K562 (cell line): ENCODE results near the gene PDE6B. TPM values are rescaled to one million over a fixed set of nuclear protein-coding genes. Genes with fewer than 3 reads are reported as not detected.

Source experiments
- ATAC-seq: fragments of 200-7000 bp; cut with Tn5 transposase; 3 replicates; pipeline ENCODE4 v1.9.1; 2020; ENCODE audit warnings: moderate library complexity
- Bru-seq: library from RNA; stranded (reverse); fragments of 400-500 nt; gene quantifications from one replicate; lab custom pipeline; 2021; lab: Mats Ljungman, UMichigan
- BruChase-seq, 2 experiments: library from RNA; stranded (reverse); fragments of 400-500 nt; gene quantifications; one replicate each; lab custom pipeline; 2021; lab: Mats Ljungman, UMichigan
- BruUV-seq: library from RNA; stranded (reverse); fragments of 400-500 nt; replicated peaks from 2 replicates; lab custom pipeline; 2021; lab: Mats Ljungman, UMichigan
- CTCF ChIA-PET: fragments of 300-600 bp; formaldehyde crosslinking; extraction: SDS; loops from one replicate; lab custom pipeline; 2021; ENCODE audit warnings: low intra/inter-chr PET ratio; lab: Yijun Ruan, JAX
- POLR2A ChIA-PET: fragments of 300-600, 350-650 bp; sonication (Branson Sonifier 250); formaldehyde crosslinking; extraction: SDS; loops from one replicate; lab custom pipeline; 2021; ENCODE audit warnings: antibody characterized with exemption, inconsistent platforms; lab: Yijun Ruan, JAX
- DNase-seq, 4 experiments: peaks; one replicate each; pipeline versions ENCODE4 v3.0.0 to v3.0.0-alpha.2; 2011 to 2018; ENCODE audit warnings: low spot score in 3 of 4, mixed read lengths in 3 of 4; ENCODE audit errors: extremely low read depth in 1 of 4
- FAIRE-seq: peaks from 2 replicates; lab custom pipeline; 2011; peaks lifted over from hg19 to GRCh38; lab: Jason Lieb, UNC
- H2AFZ ChIP-seq: 2 replicates; pipeline ENCODE4 v1.6.0; 2011; ENCODE audit warnings: low read depth, low read length, control low read depth, inconsistent platforms
- H3K27ac ChIP-seq: fragments of 200-600 bp; 3 replicates; pipeline ENCODE4 v1.8.0; 2011; ENCODE audit warnings: low read depth, mild to moderate bottlenecking, control low read depth, inconsistent platforms, low read length, moderate library complexity, mixed read lengths; ENCODE audit errors: extremely low read depth
- H3K27me3 ChIP-seq, 2 experiments: fragments of 300-600 bp in 1 of 2; 2 replicates in 1 of 2; 3 replicates in 1 of 2; pipeline versions ENCODE4 v1.6.0 to v1.8.0; 2011; ENCODE audit warnings: inconsistent platforms in 2 of 2, low read length in 2 of 2, mild to moderate bottlenecking in 1 of 2, mixed read lengths in 1 of 2, moderate library complexity in 1 of 2; ENCODE audit not compliant: control insufficient read depth in 2 of 2, insufficient read depth in 2 of 2
- H3K36me3 ChIP-seq: fragments of 300-600 bp; 3 replicates; pipeline ENCODE4 v1.8.0; 2011; ENCODE audit warnings: mild to moderate bottlenecking, low read length, inconsistent platforms; ENCODE audit not compliant: control insufficient read depth, insufficient read depth
- H3K4me1 ChIP-seq, 2 experiments: fragments of 200-600 bp in 1 of 2; replicated peaks in 1 of 2; 2 replicates in 1 of 2; 3 replicates in 1 of 2; pipeline versions ENCODE4 v1.5.1 to v1.8.0; 2011; ENCODE audit warnings: inconsistent platforms in 2 of 2, low read length in 2 of 2, mild to moderate bottlenecking in 1 of 2, mixed read lengths in 1 of 2, moderate library complexity in 1 of 2; ENCODE audit not compliant: control insufficient read depth in 2 of 2, insufficient read depth in 2 of 2
- H3K4me2 ChIP-seq: 2 replicates; pipeline ENCODE4 v1.6.1; 2011; ENCODE audit warnings: low read length, control low read depth, inconsistent platforms, mixed read lengths; ENCODE audit not compliant: insufficient read depth
- H3K4me3 ChIP-seq: fragments of 200-600 bp; sonication (generic), shearing (Covaris generic); 2 replicates; pipeline ENCODE4 v1.5.1; 2016; ENCODE audit warnings: control low read depth, inconsistent platforms
- H3K79me2 ChIP-seq: fragments of 200-600 bp; 3 replicates; pipeline ENCODE4 v1.8.0; 2011; ENCODE audit warnings: low read length, inconsistent platforms; ENCODE audit not compliant: control insufficient read depth, insufficient read depth
- H3K9ac ChIP-seq, 2 experiments: 2 replicates each; pipeline versions ENCODE4 v1.6.0 to v1.6.1; 2011; ENCODE audit warnings: low read depth in 2 of 2, low read length in 2 of 2, control low read depth in 1 of 2, inconsistent platforms in 1 of 2, mild to moderate bottlenecking in 1 of 2, mixed read lengths in 1 of 2; ENCODE audit not compliant: insufficient read depth in 1 of 2
- H3K9me1 ChIP-seq: one replicate; pipeline ENCODE4 v1.6.0; 2011; ENCODE audit warnings: inconsistent platforms, mild to moderate bottlenecking, low read length, moderate library complexity; ENCODE audit not compliant: control insufficient read depth, insufficient read depth
- H3K9me3 ChIP-seq: replicated peaks from 2 replicates; pipeline ENCODE4 v1.5.1; 2011; ENCODE audit warnings: low read depth, low read length, inconsistent platforms; ENCODE audit not compliant: control insufficient read depth, insufficient read depth
- H4K20me1 ChIP-seq: replicated peaks from 2 replicates; pipeline ENCODE4 v1.6.1; 2011; ENCODE audit warnings: low read length, inconsistent platforms, mixed read lengths; ENCODE audit not compliant: control insufficient read depth, insufficient read depth
- KLF16 ChIP-seq: IDR thresholded peaks from 2 replicates; pipeline ENCODE4 v1.6.1; 2016; ENCODE audit warnings: antibody characterized with exemption
- WGBS: fragments of 100-300 bp; shearing (Covaris generic); methylation state at CpG from one replicate; pipeline ENCODE4 v1.1.6; 2016; ENCODE audit warnings: low coverage, mixed read lengths; ENCODE audit not compliant: insufficient coverage; ENCODE audit errors: missing lambda C conversion rate; 5-methylcytosine and 5-hydroxymethylcytosine counted together
- in situ Hi-C: fragments of 300-500 bp; cut with MboI; formaldehyde crosslinking; loops from 4 replicates; pipeline ENCODE4 v1.15.0; 2018; ENCODE audit warnings: inconsistent platforms, mixed read lengths
- intact Hi-C: fragments of 100-400 bp; cut with micrococcal nuclease; formaldehyde crosslinking; loops from 2 replicates; pipeline ENCODE4 v1.14.2; 2022
- long read RNA-seq, 3 experiments: library from polyadenylated mRNA in 2 of 3; library from RNA in 1 of 3; unstranded in 2 of 3; stranded (forward) in 1 of 3; transcript quantifications; one replicate each; pipeline ENCODE4 v2.0.0, GENCODE V29; 2019 to 2022
- polyA minus RNA-seq, 3 experiments: library from RNA; depleted of rRNA, polyadenylated mRNA; stranded (reverse); fragments of >200 nt; gene quantifications; 2 replicates each; pipeline ENCODE4 v1.2.3, GENCODE V29; 2011
- polyA plus RNA-seq, 8 experiments: library from polyadenylated mRNA; depleted of rRNA in 4 of 8; stranded (reverse) in 5 of 8; unstranded in 3 of 8; fragments of >200 nt; fragmentation: Nextera tagmentation in 2 of 8; fragmentation: Illumina TruSeq in 1 of 8; extraction: Ambion mirVana in 2 of 8; extraction: Trizol in 1 of 8; gene quantifications; 2 replicates each; pipeline versions ENCODE4 v1.2.1 to v1.2.3, GENCODE V29; 2011 to 2014; ENCODE audit warnings: inconsistent platforms in 1 of 8, missing spikeins in 1 of 8
- total RNA-seq, 7 experiments: library from RNA; depleted of rRNA in 6 of 7; stranded (reverse); fragments of >200 nt in 6 of 7; fragmentation: Illumina TruSeq in 2 of 7; extraction: Trizol in 2 of 7; gene quantifications; 2 replicates each; pipeline versions ENCODE4 v1.2.1 to v1.2.3, GENCODE V29; 2011 to 2021; ENCODE audit warnings: low replicate concordance in 1 of 7
- TF ChIP-seq, protein P1 (sequence below): fragments of 450-650 bp; formaldehyde crosslinking; IDR thresholded peaks from 2 replicates; pipeline ENCODE4 v1.4.0; 2020; ENCODE audit warnings: mild to moderate bottlenecking
- TF ChIP-seq, protein P2 (sequence below), 3 experiments: fragments of 200-800 bp in 1 of 3; fragments of 250-450 bp in 1 of 3; fragments of 450-650 bp in 1 of 3; sonication (Bioruptor Pico) in 1 of 3; sonication (Bioruptor generic) in 1 of 3; formaldehyde crosslinking in 1 of 3; IDR thresholded peaks; 2 replicates each; pipeline versions ENCODE4 v1.6.1 to v1.8.0; 2016 to 2022; ENCODE audit warnings: mild to moderate bottlenecking in 2 of 3, missing genetic modification characterization in 2 of 3, missing compliant biosample characterization in 1 of 3, moderate library complexity in 1 of 3
- TF ChIP-seq, protein P3 (sequence below): fragments of 250-450 bp; sonication (Bioruptor Pico); IDR thresholded peaks from 2 replicates; pipeline ENCODE4 v1.8.0; 2021; ENCODE audit warnings: moderate library complexity, mild to moderate bottlenecking, inconsistent platforms

The PDE6B gene
- 0.30 TPM in 1 of 2 replicates, not detected in the other for total RNA-seq (2011; cell fraction: chromatin; rRNA removed; ENCODE audit: low replicate concordance)
- total RNA-seq (2011; cell fraction: nucleolus; rRNA removed) = not detected in 2 replicates
- total RNA-seq (2011; cell fraction: nucleoplasm; rRNA removed) = not detected in 2 replicates
- not detected in 2 replicates for total RNA-seq (2014; rRNA removed)
- not detected in 2 replicates for total RNA-seq (2014; rRNA removed; fragmentation: Illumina TruSeq; extraction: Trizol)
- total RNA-seq (2015; rRNA removed; fragmentation: Illumina TruSeq; extraction: Trizol) = not detected in 2 replicates
- total RNA-seq (2021) = not detected in 2 replicates
- not detected in 2 replicates for polyA plus RNA-seq (2011; rRNA removed)
- polyA plus RNA-seq (2011; cell fraction: cytosol; rRNA removed) = 0.04 TPM in 1 of 2 replicates, not detected in the other
- not detected in 2 replicates for polyA plus RNA-seq (2011; cell fraction: nucleus; rRNA removed)
- 0.07 and 0.10 TPM in 2 replicates for polyA plus RNA-seq (2012)
- not detected in 2 replicates for polyA plus RNA-seq (2014; fragmentation: Illumina TruSeq; extraction: Trizol)
- under 1 TPM in 1 of 2 experiments, not detected in 1; 0.04 TPM for polyA plus RNA-seq (2014; fragmentation: Nextera tagmentation; extraction: Ambion mirVana)
- polyA plus RNA-seq (2014; rRNA removed) = not detected in 2 replicates
- 0.07 TPM in 1 of 2 replicates, not detected in the other for polyA minus RNA-seq (2011; rRNA and poly(A)+ RNA removed)
- not detected in 2 replicates for polyA minus RNA-seq (2011; cell fraction: cytosol; rRNA and poly(A)+ RNA removed)
- not detected in 2 replicates for polyA minus RNA-seq (2011; cell fraction: nucleus; rRNA and poly(A)+ RNA removed)
- Bru-seq, nascent RNA = percentile 19 among the genes with signal in this experiment
- percentile 4 among the genes with signal in this experiment for BruChase-seq, experiment 1, labeled RNA remaining after a 2-hour chase
- percentile 5 among the genes with signal in this experiment for BruChase-seq, experiment 2, labeled RNA remaining after a 6-hour chase
- long read RNA-seq, experiment 1 = 0 reads
- long read RNA-seq, experiment 2 = 0 reads
- long read RNA-seq, experiment 3 = 0 reads

DNA sequence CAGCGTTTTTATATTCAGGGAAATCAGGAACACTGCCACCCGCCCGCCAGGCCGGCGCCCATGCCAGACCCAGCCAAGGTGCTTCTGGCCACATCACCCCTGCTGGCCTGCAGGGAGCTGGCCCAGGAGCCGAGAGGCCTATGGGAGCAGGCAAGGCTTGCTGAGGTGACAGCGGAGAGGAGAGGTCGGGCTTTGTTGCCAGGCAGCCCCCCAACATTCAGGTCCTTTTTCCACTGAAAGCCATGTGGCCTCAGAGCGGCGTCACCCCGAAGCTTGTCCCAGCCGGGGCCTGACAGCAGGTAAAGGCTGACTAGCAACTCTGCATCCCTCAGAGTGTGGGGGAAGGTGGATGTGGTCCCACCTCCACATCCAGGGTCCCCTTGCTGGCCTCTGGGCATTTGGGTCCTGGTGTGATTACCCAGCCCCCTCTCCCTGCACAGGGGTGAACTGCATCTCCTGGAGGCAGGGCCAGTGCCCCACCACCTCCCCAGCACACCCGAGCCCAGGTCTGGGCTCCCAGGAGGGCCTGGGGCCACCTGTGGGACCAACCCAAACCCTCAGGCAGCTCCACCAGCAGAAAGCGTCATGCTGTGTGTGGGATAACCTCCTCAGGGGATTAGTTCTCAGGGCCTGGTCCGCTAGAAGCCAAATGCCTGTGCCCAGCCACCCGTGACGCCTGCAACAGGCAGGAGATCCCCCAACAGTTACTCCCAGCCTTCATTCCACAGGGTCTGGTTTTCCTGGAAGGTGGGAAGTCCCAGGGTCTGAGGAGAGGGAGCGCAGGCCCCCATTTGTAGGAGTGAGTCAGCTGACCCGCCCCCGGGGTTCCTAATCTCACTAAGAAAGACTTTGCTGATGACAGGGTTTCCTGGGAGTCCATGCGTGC lies at the start of gene PDE6B:
PDE6B (plus strand) TSS at position 869 of the 886 bp plus-strand sequence. CDS start 54 bp downstream, outside the sequence.
- CTCF ChIA-PET = no interaction called here
- in situ Hi-C loops = no loop called here
- TF ChIP-seq, protein P1, sequence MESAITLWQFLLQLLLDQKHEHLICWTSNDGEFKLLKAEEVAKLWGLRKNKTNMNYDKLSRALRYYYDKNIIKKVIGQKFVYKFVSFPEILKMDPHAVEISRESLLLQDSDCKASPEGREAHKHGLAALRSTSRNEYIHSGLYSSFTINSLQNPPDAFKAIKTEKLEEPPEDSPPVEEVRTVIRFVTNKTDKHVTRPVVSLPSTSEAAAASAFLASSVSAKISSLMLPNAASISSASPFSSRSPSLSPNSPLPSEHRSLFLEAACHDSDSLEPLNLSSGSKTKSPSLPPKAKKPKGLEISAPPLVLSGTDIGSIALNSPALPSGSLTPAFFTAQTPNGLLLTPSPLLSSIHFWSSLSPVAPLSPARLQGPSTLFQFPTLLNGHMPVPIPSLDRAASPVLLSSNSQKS (CRISPR knock-in tag) = no peak
- TF ChIP-seq KLF16 = no peak
- TF ChIP-seq, protein P2, sequence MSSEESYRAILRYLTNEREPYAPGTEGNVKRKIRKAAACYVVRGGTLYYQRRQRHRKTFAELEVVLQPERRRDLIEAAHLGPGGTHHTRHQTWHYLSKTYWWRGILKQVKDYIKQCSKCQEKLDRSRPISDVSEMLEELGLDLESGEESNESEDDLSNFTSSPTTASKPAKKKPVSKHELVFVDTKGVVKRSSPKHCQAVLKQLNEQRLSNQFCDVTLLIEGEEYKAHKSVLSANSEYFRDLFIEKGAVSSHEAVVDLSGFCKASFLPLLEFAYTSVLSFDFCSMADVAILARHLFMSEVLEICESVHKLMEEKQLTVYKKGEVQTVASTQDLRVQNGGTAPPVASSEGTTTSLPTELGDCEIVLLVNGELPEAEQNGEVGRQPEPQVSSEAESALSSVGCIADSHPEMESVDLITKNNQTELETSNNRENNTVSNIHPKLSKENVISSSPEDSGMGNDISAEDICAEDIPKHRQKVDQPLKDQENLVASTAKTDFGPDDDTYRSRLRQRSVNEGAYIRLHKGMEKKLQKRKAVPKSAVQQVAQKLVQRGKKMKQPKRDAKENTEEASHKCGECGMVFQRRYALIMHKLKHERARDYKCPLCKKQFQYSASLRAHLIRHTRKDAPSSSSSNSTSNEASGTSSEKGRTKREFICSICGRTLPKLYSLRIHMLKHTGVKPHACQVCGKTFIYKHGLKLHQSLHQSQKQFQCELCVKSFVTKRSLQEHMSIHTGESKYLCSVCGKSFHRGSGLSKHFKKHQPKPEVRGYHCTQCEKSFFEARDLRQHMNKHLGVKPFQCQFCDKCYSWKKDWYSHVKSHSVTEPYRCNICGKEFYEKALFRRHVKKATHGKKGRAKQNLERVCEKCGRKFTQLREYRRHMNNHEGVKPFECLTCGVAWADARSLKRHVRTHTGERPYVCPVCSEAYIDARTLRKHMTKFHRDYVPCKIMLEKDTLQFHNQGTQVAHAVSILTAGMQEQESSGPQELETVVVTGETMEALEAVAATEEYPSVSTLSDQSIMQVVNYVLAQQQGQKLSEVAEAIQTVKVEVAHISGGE (CRISPR knock-in tag; IDR thresholded peaks at IDR 0.05) = no peak
- TF ChIP-seq, protein P3, sequence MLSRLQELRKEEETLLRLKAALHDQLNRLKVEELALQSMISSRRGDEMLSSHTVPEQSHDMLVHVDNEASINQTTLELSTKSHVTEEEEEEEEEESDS (CRISPR knock-in tag) = no peak

More for the DNA sequence above, at the start of gene PDE6B:
- Histone ChIP-seq H3K4me2 (no peak within 1 kb of the TSS), H3K4me1 (peaks cover 0 to 32% of the 10 kb centered on the region in 2 experiments; a peak in 2 of 5 replicates), H4K20me1 (no peaks in the 10 kb centered on the region), H3K9ac (no peak within 1 kb of the TSS), H3K27ac (no peak within 1 kb of the TSS), H3K9me3 (no peaks in the 10 kb centered on the region), H3K27me3 (peaks cover 28 to 79% of the 10 kb centered on the region in 2 experiments; a peak in 4 of 5 replicates), H3K36me3 (no peaks in the 10 kb centered on the region), H3K79me2 (no peaks in the 10 kb centered on the region), H3K9me1 (no peaks in the 10 kb centered on the region), H2AFZ (no peak within 1 kb of the TSS), H3K4me3 (no peak within 1 kb of the TSS)
- no peak for FAIRE-seq
- POLR2A ChIA-PET = no interaction called here
- BruUV-seq = no TSS peak
- WGBS = 3% methylated on average over 19 of the region's 21 CpGs
- intact Hi-C loops = no loop called here
- peak in 1 of 4 experiments; percentile 14 for DNase-seq
- ATAC-seq = peak; percentile 17; the same call in 1 of the 3 replicates
